ENCODE measurements around the gene XRN2. TPM values are rescaled to one million over a fixed set of nuclear protein-coding genes. Genes with fewer than 3 reads are reported as not detected.

XRN2 gene
- total RNA-seq, 4 donors from 2014 or later = 60.5 to 116 (median 68.6) TPM

- no peak for TF ChIP-seq CTCF (IDR thresholded peaks at IDR 0.05)
- ATAC-seq (ENCODE audit: low FRiP score) = no peak
- no peak for DNase-seq (ENCODE audit: low spot score)
Observed at GRCh38 chr20:21265261-21266190, 37.6 kb upstream of the XRN2 start.

GRCh38 chr20:21266191-21266536 lies 37.0 kb upstream of the XRN2 start:
- no peak for TF ChIP-seq CTCF (IDR thresholded peaks at IDR 0.05)
- DNase-seq (ENCODE audit: low spot score) (no peak), ATAC-seq (ENCODE audit: low FRiP score) (no peak)

GRCh38 chr20:21269772-21270171 lies 33.4 kb upstream of the XRN2 start:
- no peak for TF ChIP-seq CTCF (IDR thresholded peaks at IDR 0.05)
- DNase-seq (ENCODE audit: low spot score) = no peak
- ATAC-seq (ENCODE audit: low FRiP score) = no peak

- DNase-seq (ENCODE audit: low spot score) = no peak
- TF ChIP-seq CTCF (IDR thresholded peaks at IDR 0.05) = no peak
- ATAC-seq (ENCODE audit: low FRiP score) = no peak
Observed at GRCh38 chr20:21270806-21271205, 32.3 kb upstream of the XRN2 start.

GRCh38 chr20:21272279-21272678 lies 30.9 kb upstream of the XRN2 start:
- no peak for TF ChIP-seq CTCF (IDR thresholded peaks at IDR 0.05)
- no peak for ATAC-seq (ENCODE audit: low FRiP score)

GRCh38 chr20:21272679-21273078 lies 30.5 kb upstream of the XRN2 start:
- ATAC-seq (ENCODE audit: low FRiP score) = no peak
- TF ChIP-seq CTCF (IDR thresholded peaks at IDR 0.05) = no peak
- DNase-seq (ENCODE audit: low spot score) = no peak

More at GRCh38 chr20:21272279-21272678, 30.9 kb upstream of the XRN2 start:
- DNase-seq (ENCODE audit: low spot score) = no peak
